Ishikawa (cell line): ENCODE measurements around the gene ABHD17C.

ENCODE experiments used
- CEBPB ChIP-seq: IDR thresholded peaks from 2 replicates; pipeline ENCODE4 v1.6.1; 2012
- EGR1 ChIP-seq: IDR thresholded peaks from 2 replicates; pipeline ENCODE4 v1.6.1; 2012
- FOXM1 ChIP-seq: IDR thresholded peaks from 2 replicates; pipeline ENCODE4 v1.6.1; 2012; ENCODE audit warnings: low read depth, borderline replicate concordance
- TEAD4 ChIP-seq: IDR thresholded peaks from 2 replicates; pipeline ENCODE4 v1.6.1; 2012
- YY1 ChIP-seq: IDR thresholded peaks from 2 replicates; pipeline ENCODE4 v1.6.1; 2012; ENCODE audit warnings: low read depth
- TF ChIP-seq, protein P1 (sequence below): IDR thresholded peaks from 2 replicates; pipeline ENCODE4 v1.6.1; 2012; ENCODE audit warnings: low read depth, mild to moderate bottlenecking
- TF ChIP-seq, protein P2 (sequence below): IDR thresholded peaks from 2 replicates; pipeline ENCODE4 v1.6.1; 2012

DNA sequence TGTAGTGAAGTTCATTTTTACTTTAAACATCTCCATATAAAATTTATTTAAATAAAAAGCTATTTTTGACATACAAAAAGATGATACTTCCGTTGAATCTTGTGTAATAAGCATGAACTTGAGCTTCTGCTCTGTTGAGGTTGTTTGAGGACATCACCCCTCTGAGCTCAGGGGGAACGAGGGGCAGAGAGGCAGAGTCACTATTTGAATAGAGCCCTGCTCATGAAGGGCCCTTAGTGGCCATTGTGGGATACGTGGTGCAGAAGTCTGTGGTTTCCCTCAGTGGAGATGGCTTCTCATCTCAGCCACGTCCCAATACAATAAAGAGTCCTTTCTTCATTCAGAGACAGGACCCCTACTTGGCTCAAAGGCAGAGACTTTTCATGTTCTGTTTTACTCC lies 94.7 kb downstream of the ABHD17C start:
- TF ChIP-seq, protein P1, sequence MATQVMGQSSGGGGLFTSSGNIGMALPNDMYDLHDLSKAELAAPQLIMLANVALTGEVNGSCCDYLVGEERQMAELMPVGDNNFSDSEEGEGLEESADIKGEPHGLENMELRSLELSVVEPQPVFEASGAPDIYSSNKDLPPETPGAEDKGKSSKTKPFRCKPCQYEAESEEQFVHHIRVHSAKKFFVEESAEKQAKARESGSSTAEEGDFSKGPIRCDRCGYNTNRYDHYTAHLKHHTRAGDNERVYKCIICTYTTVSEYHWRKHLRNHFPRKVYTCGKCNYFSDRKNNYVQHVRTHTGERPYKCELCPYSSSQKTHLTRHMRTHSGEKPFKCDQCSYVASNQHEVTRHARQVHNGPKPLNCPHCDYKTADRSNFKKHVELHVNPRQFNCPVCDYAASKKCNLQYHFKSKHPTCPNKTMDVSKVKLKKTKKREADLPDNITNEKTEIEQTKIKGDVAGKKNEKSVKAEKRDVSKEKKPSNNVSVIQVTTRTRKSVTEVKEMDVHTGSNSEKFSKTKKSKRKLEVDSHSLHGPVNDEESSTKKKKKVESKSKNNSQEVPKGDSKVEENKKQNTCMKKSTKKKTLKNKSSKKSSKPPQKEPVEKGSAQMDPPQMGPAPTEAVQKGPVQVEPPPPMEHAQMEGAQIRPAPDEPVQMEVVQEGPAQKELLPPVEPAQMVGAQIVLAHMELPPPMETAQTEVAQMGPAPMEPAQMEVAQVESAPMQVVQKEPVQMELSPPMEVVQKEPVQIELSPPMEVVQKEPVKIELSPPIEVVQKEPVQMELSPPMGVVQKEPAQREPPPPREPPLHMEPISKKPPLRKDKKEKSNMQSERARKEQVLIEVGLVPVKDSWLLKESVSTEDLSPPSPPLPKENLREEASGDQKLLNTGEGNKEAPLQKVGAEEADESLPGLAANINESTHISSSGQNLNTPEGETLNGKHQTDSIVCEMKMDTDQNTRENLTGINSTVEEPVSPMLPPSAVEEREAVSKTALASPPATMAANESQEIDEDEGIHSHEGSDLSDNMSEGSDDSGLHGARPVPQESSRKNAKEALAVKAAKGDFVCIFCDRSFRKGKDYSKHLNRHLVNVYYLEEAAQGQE, result no peak
- TF ChIP-seq, protein P2, sequence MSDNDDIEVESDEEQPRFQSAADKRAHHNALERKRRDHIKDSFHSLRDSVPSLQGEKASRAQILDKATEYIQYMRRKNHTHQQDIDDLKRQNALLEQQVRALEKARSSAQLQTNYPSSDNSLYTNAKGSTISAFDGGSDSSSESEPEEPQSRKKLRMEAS, result no peak
- TF ChIP-seq TEAD4 (no peak), FOXM1 (no peak), EGR1 (no peak), YY1 (no peak), CEBPB (no peak)
